HG03135 (cell line): ENCODE results near the gene CEP83.
"Not testable (repeated sequence)": the region's sequence is repeated elsewhere in the genome, so short reads cannot be mapped to it uniquely, and the experiment has no call there.

ENCODE experiments used
- ATAC-seq: cut with Tn5 transposase; IDR thresholded peaks from one replicate; pipeline ENCODE4 v1.9.1; 2021; ENCODE audit warnings: mild to moderate bottlenecking, moderate library complexity; ENCODE audit not compliant: unreplicated experiment

CEP83 gene

GRCh38 chr12:94386422-94386821 lies 73.2 kb downstream of the CEP83 start:
- no peak for ATAC-seq

- ATAC-seq: no peak
Observed at GRCh38 chr12:94384030-94384429, 75.6 kb downstream of the CEP83 start.

- no peak for ATAC-seq
Observed at GRCh38 chr12:94380507-94380906, 79.2 kb downstream of the CEP83 start.

DNA sequence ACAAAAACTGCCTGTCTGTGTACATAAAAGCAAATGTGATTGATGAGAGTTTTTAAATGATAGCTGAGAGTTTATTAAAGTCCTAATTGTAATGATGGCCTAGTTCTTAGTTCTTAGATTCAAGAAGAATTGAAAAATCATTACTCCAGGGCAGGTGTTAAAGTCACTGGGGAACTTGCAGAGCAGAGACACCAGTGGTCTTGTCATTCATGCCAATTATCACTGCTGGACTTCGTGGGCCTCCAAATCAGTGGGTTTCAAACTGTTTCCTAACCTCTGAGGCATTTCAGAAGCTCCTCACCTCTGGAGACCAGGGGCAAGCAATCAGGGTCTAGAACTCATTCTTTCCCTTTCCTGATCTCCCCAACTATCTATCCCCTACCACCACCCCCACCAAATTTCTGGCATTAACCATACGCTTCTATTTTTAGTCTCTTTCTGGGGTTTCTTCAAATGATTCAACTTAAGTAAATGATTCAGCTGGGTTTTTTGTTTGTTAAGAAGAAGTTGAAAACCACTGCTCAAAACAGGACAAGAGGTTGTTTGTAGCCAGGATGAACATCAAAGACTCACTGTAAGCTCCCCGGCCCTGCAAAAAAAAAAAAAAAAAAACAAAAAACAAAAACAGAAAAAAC lies 80.1 kb downstream of the CEP83 start:
- ATAC-seq: no peak

GRCh38 chr12:94377599-94377998 lies 82.1 kb downstream of the CEP83 start:
- ATAC-seq: no peak

- no peak for ATAC-seq
Observed at GRCh38 chr12:94374124-94374523, 85.5 kb downstream of the CEP83 start.

DNA sequence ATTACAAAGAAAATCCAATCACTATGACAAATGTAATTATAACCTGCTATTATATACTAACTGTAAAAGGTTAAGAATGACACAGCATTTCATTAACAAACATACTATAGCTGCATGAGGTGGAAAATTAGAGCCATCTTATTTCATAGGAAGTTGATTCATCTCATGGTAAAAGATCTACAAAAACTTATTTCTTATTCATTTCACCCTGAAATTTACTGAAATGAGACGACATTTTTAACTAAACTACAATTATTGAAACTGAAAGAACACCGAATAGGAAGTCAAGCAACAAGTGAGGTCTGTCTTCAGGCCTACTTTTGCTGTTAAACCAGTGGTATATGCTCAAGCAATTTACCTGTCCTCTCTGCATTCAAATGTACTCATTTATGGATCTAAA lies 87.2 kb downstream of the CEP83 start:
- ATAC-seq: peak; percentile 82

DNA sequence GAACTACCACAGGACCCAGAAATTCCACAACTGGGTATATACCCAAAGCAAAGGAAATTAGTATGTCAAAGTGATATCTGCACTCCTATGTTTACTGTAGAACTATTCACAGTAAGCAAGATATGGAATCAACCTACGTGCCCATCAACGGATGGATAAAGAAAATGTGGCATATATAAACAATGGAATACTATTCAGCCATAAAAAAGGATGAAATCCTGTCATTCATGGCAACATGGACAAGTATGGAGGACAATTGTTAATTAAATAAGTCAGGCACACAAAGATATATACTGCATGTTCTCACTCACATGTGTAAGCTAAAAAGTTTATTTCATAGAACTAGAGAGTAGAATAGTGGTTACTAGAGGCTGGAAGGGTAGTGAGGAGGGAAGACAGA lies 97.0 kb downstream of the CEP83 start:
- no peak for ATAC-seq

DNA sequence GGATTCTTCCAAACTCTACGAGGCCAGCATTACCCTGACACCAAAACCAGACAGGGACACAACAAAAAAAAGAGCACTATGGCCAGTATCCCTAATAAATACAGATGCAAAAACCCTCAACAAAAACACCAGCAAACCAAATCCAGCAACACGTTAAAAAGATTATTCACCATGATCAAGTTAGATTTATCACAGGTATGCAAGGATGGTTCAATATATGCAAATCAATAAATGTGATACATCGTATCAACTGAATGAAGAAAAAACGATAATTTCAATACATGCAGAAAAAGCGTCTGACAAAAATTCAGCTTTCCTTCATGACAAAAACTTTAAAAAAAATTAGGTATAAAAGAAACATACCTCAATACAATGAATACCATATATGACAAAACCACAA lies 99.9 kb downstream of the CEP83 start:
- no peak for ATAC-seq

- ATAC-seq: no peak
Observed at GRCh38 chr12:94353130-94353529, 106.5 kb downstream of the CEP83 start.

DNA sequence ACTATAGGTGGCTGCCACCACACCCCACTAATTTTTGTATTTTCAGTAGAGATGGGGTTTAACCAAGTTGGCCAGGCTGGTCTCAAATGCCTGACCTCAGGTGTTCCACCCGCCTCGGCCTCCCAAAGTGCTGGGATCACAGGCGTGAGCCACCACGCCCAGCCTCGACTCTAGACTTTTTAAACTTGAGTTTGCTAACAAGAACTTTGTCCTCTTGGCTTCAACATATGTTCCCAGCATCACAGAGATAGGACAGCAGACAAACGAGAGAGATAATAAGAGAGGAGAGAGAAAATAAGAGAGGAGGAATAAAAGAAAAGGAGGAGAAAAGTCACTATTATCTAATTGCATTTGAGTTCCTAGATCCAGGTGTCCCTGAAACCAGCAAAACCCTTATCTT lies 119.1 kb downstream of the CEP83 start:
- no peak for ATAC-seq

GRCh38 chr12:94338006-94338794 lies 121.5 kb downstream of the CEP83 start:
- no peak for ATAC-seq

DNA sequence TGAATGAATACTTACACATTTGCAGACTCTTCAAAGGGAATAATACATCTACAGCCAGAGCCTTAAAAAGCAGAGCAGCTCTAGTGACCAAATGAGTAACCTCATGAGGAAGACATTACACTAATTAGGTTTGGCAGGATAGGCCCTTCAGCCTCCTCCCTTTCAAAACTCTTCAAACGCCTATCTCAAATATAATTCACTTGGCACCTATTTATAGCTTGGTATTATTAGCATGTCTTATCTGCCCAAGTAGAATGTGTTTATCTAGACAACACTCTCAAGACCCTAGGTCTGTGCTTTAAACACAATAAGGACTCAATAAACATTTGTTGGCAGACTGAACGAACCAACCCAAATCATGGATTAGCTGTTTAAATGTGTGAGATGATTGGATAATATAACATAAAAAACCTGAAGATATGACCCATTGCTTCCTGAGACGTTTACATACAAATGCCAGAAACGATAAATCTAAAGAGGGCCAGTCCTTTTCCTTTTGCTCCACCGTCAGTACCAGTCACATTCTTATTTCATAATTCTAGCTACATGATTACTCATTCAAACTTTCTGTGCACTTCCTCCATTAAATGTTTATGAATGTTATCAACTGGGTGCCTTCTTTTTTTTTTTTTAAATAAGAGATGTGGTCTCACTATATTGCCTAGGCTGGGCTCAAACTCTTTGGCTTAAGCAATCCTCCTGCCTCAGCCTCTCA lies 123.3 kb downstream of the CEP83 start:
- no peak for ATAC-seq

DNA sequence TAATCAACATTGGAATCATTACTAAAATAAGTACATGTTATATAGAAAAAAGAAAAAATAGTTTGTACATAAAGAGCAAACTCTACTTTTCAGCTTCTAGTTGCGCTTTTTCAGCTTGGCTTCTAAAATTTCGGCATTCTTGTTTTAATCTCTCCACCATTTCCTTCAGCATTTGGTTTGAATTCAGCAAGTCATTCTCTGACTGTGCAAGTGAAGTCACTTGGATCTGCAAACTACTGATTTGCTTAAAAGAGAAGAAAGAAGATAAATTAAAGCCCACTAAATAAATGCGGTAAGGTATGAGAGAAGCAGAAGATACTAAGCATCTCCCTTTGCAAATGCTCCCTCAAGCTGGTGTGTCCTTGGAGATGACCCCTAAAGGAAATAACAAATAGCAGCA lies 126.3 kb downstream of the CEP83 start:
- ATAC-seq: no peak

DNA sequence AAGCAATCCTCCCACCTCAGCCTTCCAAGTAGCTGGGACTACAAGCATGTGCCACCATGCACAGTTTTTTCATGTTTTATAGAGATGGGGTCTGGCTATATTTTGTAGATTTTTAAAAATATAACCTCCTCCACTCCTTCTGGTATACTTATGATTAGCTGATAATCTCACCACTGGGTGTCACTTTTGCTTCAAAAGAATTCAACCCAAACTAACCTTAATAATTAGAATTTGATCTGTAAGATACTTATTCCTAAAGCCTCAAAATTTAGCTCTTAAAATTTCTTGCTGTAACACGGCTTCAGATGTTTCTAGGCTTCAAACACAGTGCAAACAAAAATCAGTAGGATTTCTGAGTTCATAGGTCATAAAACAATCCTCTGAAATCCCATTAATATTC lies 130.3 kb downstream of the CEP83 start:
- ATAC-seq: no peak

- ATAC-seq: no peak
Observed at GRCh38 chr12:94327809-94328208, 131.9 kb downstream of the CEP83 start.

DNA sequence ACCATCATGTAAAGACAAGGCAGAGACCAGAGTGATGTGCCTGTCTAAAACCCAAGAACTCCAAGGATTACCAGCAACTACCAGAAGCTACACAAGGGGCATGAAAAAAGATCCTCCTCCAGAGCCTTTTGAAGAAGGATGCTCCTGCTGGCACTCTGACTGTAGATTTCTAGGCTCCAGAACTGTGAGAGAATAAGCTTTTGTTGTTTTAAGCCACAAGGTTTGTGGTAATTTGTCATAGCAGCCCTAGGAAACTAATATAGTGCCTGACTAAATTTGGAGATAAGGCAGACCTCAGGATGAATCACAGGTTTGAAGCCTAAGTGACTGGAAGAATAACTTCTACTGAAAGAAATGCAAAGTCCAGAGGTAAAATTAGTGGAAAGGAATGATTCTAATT lies 132.9 kb downstream of the CEP83 start:
- no peak for ATAC-seq

GRCh38 chr12:94326234-94326633 lies 133.4 kb downstream of the CEP83 start:
- ATAC-seq: no peak

DNA sequence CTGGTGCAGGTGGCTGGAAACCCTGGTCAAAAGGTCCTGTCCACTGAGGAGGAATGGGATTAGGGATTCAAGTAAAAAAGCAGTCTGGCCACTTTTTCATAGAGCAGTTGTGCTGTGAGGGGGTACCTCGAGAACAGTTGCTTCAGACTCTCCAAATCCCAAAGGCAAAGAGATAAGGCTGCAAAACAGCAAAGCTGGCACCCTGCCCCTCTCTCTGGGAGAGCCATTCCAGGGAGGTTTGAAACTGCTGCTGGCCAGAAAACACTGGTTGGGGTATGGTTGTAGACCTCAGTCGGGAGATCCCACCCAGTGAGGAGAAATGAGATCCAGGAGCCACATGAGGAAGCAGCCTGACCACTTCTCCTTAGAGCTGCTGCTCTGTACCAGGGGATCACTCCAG lies 137.3 kb downstream of the CEP83 start:
- ATAC-seq: no peak

DNA sequence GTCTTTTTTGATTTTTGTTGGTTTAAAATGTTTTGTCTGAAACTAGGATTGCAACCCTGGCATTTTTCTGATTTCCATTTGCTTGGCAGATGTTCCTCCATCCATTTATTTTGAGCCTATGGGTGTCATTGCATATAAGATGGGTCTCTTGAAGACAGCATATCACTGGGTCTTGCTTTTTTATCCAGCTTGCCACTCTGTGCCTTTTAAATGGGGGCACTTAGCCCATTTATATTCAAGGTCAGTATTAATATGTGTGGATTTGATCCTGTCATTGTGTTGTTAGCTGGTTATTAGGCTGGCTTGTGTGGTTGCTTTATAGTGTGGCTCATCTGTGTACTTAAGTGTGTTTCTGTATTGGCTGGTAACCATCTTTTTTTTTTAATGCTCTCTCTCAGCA lies 139.6 kb downstream of the CEP83 start:
- no peak for ATAC-seq

- ATAC-seq: no peak
Observed at GRCh38 chr12:94318181-94318580, 141.5 kb downstream of the CEP83 start.

DNA sequence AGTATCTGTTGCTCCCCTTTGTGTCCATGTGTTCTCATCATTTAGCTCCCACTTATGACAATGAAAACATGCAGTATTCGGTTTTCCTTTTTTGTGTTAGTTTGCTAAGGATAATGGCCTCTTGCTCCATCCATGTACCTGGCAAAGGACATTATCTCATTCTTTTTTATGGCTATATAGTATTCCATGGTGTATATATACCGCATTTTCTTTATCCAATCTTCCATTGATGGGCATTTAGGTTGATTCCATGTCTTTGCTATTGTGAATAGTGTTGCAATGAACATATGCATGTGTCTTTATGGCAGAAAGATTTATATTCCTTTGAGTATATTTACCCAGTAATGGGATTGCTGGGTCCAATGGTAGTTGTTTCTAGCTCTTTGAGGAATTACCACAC lies 143.1 kb downstream of the CEP83 start:
- ATAC-seq: not testable (repeated sequence)
